KMS-11 (cell line): ENCODE data around the gene TCF4.

Source experiments
- H2AFZ ChIP-seq: fragments of 200-600 bp; sonication (generic); 2 replicates; pipeline ENCODE4 v1.6.1; 2016; ENCODE audit warnings: antibody characterized with exemption, mixed run types, low read depth
- H3K27ac ChIP-seq: fragments of 200-600 bp; sonication (generic); 2 replicates; pipeline ENCODE4 v1.6.1; 2016; ENCODE audit warnings: mild to moderate bottlenecking, mixed run types
- H3K27me3 ChIP-seq: fragments of 200-600 bp; sonication (generic); 2 replicates; pipeline ENCODE4 v1.6.1; 2017; ENCODE audit warnings: mild to moderate bottlenecking, low read depth, mixed run types, moderate library complexity; ENCODE audit not compliant: insufficient read depth
- H3K36me3 ChIP-seq: fragments of 200-600 bp; sonication (generic); 2 replicates; pipeline ENCODE4 v1.6.1; 2017; ENCODE audit warnings: mild to moderate bottlenecking, mixed run types; ENCODE audit not compliant: insufficient read depth
- H3K4me1 ChIP-seq: fragments of 200-600 bp; sonication (generic); 2 replicates; pipeline ENCODE4 v1.6.1; 2016; ENCODE audit warnings: mild to moderate bottlenecking, low read depth, mixed run types; ENCODE audit not compliant: poor library complexity, severe bottlenecking
- H3K4me2 ChIP-seq: fragments of 200-600 bp; sonication (generic); 2 replicates; pipeline ENCODE4 v1.7.0; 2016; ENCODE audit warnings: mild to moderate bottlenecking, mixed run types
- H3K4me3 ChIP-seq: fragments of 200-600 bp; sonication (generic); IDR thresholded peaks from 2 replicates; pipeline ENCODE4 v1.6.1; 2017; ENCODE audit warnings: low read depth, low read length, mixed read lengths; ENCODE audit not compliant: insufficient read depth
- H3K79me2 ChIP-seq: fragments of 200-600 bp; sonication (generic); 2 replicates; pipeline ENCODE4 v1.6.1; 2016; ENCODE audit warnings: low read depth, mixed run types; ENCODE audit not compliant: insufficient read depth
- H3K9ac ChIP-seq: fragments of 200-600 bp; sonication (generic); 2 replicates; pipeline ENCODE4 v1.6.1; 2016; ENCODE audit warnings: mild to moderate bottlenecking, mixed run types
- H4K20me1 ChIP-seq: fragments of 200-600 bp; sonication (generic); 2 replicates; pipeline ENCODE4 v1.6.1; 2016; ENCODE audit warnings: mild to moderate bottlenecking, mixed run types; ENCODE audit not compliant: insufficient read depth
- TF ChIP-seq, protein P1 (sequence below): fragments of 200-600 bp; sonication (generic); conservative IDR thresholded peaks from 2 replicates; pipeline ENCODE4 v1.6.1; 2017; ENCODE audit warnings: low read depth, mild to moderate bottlenecking, antibody characterized with exemption, low read length, moderate library complexity, mixed read lengths

TCF4 gene

DNA sequence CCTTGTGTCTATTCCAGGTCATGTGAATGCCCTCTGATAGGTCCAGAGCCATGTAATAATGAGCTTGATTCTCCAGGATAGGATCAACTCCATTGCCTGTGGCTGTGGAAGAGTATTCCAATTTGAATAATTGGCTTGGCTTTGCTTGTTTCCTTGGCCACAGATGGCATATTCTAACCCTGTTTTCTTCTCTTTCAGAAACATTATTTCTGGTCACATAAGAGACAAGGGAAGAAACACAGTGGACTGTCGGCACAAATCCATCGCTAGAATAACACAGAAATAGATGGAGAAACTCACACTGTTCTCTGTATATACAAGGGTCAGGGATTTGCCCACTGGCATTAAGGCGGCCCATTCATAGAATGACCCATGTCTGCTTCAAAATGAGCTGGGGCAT, 350.3 kb downstream of the TCF4 start:
- no peak overlapping the region for H2AFZ ChIP-seq
- H3K4me2 ChIP-seq: peak overlapping the region; percentile 1; the same call in 1 of the 2 replicates
- TF ChIP-seq, protein P1, sequence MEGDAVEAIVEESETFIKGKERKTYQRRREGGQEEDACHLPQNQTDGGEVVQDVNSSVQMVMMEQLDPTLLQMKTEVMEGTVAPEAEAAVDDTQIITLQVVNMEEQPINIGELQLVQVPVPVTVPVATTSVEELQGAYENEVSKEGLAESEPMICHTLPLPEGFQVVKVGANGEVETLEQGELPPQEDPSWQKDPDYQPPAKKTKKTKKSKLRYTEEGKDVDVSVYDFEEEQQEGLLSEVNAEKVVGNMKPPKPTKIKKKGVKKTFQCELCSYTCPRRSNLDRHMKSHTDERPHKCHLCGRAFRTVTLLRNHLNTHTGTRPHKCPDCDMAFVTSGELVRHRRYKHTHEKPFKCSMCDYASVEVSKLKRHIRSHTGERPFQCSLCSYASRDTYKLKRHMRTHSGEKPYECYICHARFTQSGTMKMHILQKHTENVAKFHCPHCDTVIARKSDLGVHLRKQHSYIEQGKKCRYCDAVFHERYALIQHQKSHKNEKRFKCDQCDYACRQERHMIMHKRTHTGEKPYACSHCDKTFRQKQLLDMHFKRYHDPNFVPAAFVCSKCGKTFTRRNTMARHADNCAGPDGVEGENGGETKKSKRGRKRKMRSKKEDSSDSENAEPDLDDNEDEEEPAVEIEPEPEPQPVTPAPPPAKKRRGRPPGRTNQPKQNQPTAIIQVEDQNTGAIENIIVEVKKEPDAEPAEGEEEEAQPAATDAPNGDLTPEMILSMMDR: no peak
- H3K4me3 ChIP-seq: no peak overlapping the region
- H3K9ac ChIP-seq: no peak overlapping the region
- peaks cover 2% of the 10 kb centered on the region; the same call in 1 of the 2 replicates for H3K36me3 ChIP-seq
- H4K20me1 ChIP-seq: no peaks in the 10 kb centered on the region
- H3K27me3 ChIP-seq: no peaks in the 10 kb centered on the region
- no peak overlapping the region for H3K27ac ChIP-seq
- peaks cover 16% of the 10 kb centered on the region for H3K79me2 ChIP-seq
- H3K4me1 ChIP-seq: peaks cover 80% of the 10 kb centered on the region

DNA sequence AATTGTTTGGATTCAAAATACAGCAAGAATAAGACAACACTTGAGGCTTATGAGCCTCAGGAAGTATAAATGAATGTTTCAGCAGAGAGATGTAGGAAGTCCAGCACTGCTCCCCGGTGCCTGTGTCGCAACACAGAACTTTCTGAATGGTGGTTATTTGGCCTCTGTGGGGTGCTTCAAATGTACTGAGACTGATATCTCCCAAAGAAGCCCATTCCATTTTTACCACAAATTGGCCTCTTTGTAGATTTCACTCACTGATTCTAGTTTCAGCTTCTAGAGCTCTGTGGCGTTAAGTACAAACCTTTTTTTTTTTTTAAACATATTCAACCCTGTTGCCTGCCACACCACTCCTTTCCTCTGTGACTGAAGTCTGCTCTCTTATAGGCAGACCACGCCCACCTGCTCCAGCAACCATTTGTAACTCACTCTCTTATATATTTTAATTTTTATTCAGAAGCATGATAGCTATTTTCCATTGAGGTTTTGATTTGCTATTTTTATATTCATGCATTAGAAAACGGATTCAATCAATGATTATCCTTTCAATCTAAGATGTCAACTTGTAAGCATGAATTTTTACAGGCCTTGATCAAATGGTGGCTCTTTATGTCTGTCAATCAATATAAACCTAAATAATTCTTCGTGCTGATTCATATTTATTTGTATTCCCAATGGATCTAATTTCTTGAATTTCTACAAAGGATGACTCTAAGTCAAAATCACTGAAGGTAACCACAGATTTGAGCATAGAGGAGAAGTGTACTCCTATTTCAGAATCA, 351.7 kb downstream of the TCF4 start:
- no peak overlapping the region for H3K9ac ChIP-seq
- no peaks in the 10 kb centered on the region for H4K20me1 ChIP-seq
- peaks cover 67% of the 10 kb centered on the region for H3K4me1 ChIP-seq
- no peak overlapping the region for H3K4me3 ChIP-seq
- peaks cover 16% of the 10 kb centered on the region for H3K79me2 ChIP-seq
- peak overlapping the region; percentile 0; the same call in 1 of the 2 replicates for H3K27ac ChIP-seq
- no peaks in the 10 kb centered on the region for H3K27me3 ChIP-seq
- H3K36me3 ChIP-seq: peaks cover 2% of the 10 kb centered on the region; the same call in 1 of the 2 replicates
- peak overlapping the region; percentile 38 for H3K4me2 ChIP-seq
- TF ChIP-seq, protein P1: no peak
- H2AFZ ChIP-seq: no peak overlapping the region

DNA sequence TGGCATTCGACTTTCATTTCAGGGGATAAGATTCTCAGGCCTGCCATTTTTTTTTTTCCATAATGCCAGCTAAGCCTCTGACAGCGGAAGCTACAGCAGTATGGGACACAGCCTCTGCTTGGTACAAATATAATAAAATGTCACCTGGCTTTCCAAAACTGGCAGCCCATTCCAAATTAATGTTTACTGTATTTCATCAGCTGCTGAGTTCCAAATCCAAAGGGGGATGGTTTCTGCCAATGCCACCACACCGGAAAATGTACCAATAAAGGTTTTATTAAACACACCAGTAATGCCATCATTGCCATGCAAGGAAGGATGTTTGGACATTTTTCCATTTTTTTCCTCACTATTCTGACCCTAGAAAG, 352.9 kb downstream of the TCF4 start:
- H3K4me2 ChIP-seq: peak overlapping the region; percentile 38; the same call in 1 of the 2 replicates
- no peak overlapping the region for H3K4me3 ChIP-seq
- H3K27me3 ChIP-seq: no peaks in the 10 kb centered on the region
- peaks cover 2% of the 10 kb centered on the region; the same call in 1 of the 2 replicates for H3K36me3 ChIP-seq
- H4K20me1 ChIP-seq: no peaks in the 10 kb centered on the region
- peaks cover 54% of the 10 kb centered on the region for H3K4me1 ChIP-seq
- H3K9ac ChIP-seq: no peak overlapping the region
- no peak overlapping the region for H3K27ac ChIP-seq
- H3K79me2 ChIP-seq: peaks cover 16% of the 10 kb centered on the region
- TF ChIP-seq, protein P1: no peak
- no peak overlapping the region for H2AFZ ChIP-seq

DNA sequence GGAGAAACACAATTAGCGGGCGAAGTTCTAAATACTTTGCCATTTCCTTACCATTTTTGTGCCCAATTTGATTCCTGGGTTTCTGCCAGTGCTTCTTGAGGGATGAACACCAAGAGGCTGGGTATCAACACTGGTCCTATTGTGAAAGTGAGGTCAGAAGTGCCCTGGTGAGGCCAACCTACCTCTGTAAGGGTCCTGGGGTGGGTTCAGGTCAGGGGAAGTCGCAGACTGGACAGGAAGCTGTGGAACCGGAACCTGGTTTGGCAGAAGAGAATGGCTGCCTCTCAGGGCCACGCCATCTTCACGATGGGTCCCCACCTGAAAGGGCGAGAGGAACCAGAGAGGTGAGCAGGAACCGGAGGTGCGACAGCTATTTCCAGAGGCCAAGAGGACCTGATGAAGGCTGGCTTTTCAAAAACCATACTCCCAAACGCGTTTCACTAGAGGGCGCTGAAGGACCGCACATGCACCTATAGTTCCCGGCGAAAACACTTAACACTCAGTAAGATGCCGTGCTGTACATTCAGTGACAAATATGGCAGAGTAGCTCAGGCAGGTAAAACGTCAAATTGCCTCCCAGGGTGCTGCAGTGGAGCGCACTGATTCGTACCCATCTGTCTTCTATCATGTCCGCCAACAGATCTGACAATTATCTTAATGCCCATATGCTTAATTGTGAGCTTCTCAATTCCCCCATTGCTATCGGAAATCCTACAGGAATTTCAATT, 353.5 kb downstream of the TCF4 start:
- peaks cover 2% of the 10 kb centered on the region; the same call in 1 of the 2 replicates for H3K36me3 ChIP-seq
- TF ChIP-seq, protein P1: peak; percentile 90

More for the DNA sequence above, 353.5 kb downstream of the TCF4 start:
- Histone ChIP-seq H3K27me3 (no peaks in the 10 kb centered on the region), H3K9ac (no peak overlapping the region), H3K4me1 (peaks cover 49% of the 10 kb centered on the region), H3K79me2 (peaks cover 16% of the 10 kb centered on the region), H2AFZ (no peak overlapping the region), H3K4me2 (no peak overlapping the region), H3K27ac (no peak overlapping the region), H3K4me3 (no peak overlapping the region), H4K20me1 (no peaks in the 10 kb centered on the region)
